ENCODE measurements around the gene ACOT11.

The ACOT11 gene

DNA sequence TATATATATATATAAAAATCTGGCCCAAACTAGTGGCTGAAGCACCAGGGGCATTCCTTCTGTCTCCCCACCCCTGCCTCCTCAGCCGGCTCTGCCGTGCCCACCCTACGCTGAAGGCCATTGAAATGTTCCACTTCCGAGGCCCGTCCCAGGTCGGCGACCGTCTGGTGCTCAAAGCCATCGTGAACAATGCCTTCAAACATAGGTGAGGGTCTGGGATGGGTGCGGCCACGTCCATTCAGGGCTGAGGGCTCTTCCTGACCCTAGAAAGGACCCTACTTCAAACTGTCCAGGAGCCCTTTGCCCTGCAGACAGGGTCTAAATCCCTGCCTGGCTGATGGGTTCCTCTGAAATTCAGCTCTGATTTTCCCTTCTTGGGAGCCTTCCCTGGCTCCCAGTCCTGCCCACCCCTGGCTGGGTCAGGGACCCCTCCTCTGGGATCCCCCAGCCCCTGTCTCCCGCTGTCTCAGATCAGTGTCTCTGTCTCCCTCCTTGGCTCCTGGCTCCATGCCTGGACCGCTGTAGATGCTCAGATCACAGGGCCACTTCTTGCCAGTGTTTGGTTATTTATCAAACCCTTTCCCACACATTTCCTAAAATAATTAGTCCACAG lies 51.3 kb downstream of the ACOT11 start:
- no peak overlapping the region for H3K4me3 Mint-ChIP-seq
- no peaks in the 10 kb centered on the region for H3K9me3 Mint-ChIP-seq
- DNase-seq (no peak), ATAC-seq (replicated peaks) (no peak)
- H3K27ac Mint-ChIP-seq = no peak overlapping the region
- H3K4me1 Mint-ChIP-seq = peaks cover 1 to 3% of the 10 kb centered on the region in 2 donors
- H3K36me3 Mint-ChIP-seq = no peaks in the 10 kb centered on the region
- no peaks in the 10 kb centered on the region for H3K27me3 Mint-ChIP-seq

DNA sequence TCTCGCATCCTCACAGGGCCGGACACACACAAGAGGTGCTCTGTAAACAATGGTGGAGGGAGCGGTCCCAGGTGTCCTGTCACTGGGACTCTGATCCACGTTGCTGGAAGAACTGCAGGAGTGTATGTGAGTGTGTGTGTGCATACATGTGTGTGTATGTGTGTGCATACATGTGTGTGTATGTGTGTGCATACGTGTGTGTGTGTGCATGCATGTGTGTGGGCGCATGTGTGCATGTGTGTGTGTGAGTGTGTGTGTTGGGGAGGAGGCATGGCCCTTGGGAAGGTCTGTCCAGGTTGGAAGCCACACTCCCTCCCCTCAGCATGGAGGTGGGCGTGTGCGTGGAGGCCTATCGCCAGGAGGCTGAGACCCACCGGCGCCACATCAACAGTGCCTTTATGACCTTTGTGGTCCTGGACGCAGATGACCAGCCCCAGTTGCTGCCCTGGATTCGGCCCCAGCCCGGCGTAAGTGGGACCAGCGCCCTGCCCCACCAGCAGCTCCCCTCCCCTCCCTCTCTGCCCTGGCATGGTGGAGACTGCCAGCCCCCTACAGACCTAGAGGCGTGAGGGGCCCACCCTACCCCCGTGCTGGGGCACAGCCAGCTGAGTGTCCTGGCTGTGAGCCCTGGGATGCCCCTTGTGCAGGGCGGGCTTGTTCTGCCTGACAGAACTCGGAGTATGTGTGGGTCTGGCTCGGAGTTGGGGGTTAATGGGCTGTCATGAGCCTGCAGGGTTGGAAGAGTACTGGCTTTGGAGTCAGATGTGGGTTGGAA lies 53.1 kb downstream of the ACOT11 start:
- DNase-seq (no peak), ATAC-seq (replicated peaks) (no peak)
- H3K27me3 Mint-ChIP-seq = no peaks in the 10 kb centered on the region
- no peak overlapping the region for H3K4me3 Mint-ChIP-seq
- H3K27ac Mint-ChIP-seq = no peak overlapping the region
- H3K36me3 Mint-ChIP-seq = no peaks in the 10 kb centered on the region
- H3K4me1 Mint-ChIP-seq = peaks cover 10% of the 10 kb centered on the region in 2 donors
- no peaks in the 10 kb centered on the region for H3K9me3 Mint-ChIP-seq

GRCh38 chr1:54601730-54602129 lies 53.7 kb downstream of the ACOT11 start:
- no peak for ATAC-seq (replicated peaks)
- Mint-ChIP-seq H3K27ac (no peak overlapping the region), H3K4me3 (no peak overlapping the region), H3K36me3 (no peaks in the 10 kb centered on the region), H3K27me3 (no peaks in the 10 kb centered on the region), H3K4me1 (peaks cover 10% of the 10 kb centered on the region in 2 donors), H3K9me3 (no peaks in the 10 kb centered on the region)
- DNase-seq = no peak

GRCh38 chr1:54602554-54602953 lies 54.5 kb downstream of the ACOT11 start:
- no peak overlapping the region for H3K27ac Mint-ChIP-seq

DNA sequence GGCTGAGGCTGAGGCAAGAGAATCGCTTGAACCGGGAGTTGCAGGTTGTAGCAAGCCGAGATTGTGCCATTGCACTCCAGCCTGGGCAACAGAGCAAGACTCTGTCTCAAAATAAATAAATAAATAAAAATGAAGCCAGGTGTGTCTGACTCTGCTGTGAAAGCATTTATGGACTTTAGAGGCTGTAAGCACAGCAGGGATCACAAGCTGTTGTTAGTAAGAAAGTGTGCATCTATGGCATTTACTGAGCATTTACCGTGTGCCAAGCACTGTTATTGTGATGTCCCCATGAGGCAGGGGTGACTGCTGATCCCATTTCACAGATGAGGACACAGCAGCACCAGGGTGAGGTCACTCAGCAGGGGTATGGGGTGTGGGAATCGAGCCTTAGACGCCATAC lies 55.2 kb downstream of the ACOT11 start:
- H3K36me3 Mint-ChIP-seq = no peaks in the 10 kb centered on the region
- H3K4me3 Mint-ChIP-seq = no peak overlapping the region

More at GRCh38 chr1:54602554-54602953, 54.5 kb downstream of the ACOT11 start:
- Mint-ChIP-seq H3K4me1 (peaks cover 10% of the 10 kb centered on the region in 2 donors), H3K36me3 (no peaks in the 10 kb centered on the region), H3K4me3 (no peak overlapping the region), H3K9me3 (no peaks in the 10 kb centered on the region), H3K27me3 (no peaks in the 10 kb centered on the region)
- DNase-seq = no peak
- no peak for ATAC-seq (replicated peaks)

DNA sequence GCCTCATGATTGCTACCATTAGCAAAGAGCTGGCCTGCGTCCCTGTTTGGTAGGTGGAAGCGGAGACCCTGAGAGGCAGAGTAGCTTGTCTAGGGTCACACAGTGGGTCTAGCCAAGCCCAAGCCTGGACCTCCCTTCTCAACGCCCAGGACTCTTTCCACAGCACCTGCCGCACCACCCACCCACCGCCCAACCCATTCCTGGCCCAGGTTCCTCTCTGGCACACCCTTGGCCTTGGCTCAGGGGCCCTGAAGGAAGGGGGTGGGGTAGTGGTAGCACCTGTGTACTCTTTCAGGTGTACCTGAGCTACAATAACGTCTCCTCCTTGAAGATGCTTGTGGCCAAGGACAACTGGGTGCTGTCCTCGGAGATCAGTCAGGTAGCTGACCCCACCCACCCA lies 56.0 kb downstream of the ACOT11 start:
- DNase-seq (no peak), ATAC-seq (replicated peaks) (no peak)
- H3K27me3 Mint-ChIP-seq = no peaks in the 10 kb centered on the region
- H3K9me3 Mint-ChIP-seq = no peaks in the 10 kb centered on the region
- no peaks in the 10 kb centered on the region for H3K36me3 Mint-ChIP-seq
- H3K4me3 Mint-ChIP-seq = no peak overlapping the region
- no peak overlapping the region for H3K27ac Mint-ChIP-seq
- H3K4me1 Mint-ChIP-seq = peaks cover 10% of the 10 kb centered on the region in 2 donors

More for the DNA sequence above, 55.2 kb downstream of the ACOT11 start:
- Mint-ChIP-seq H3K27ac (peak overlapping the region; percentile 31), H3K27me3 (no peaks in the 10 kb centered on the region), H3K4me1 (peaks cover 10% of the 10 kb centered on the region in 2 donors), H3K9me3 (no peaks in the 10 kb centered on the region)
- DNase-seq (no peak), ATAC-seq (replicated peaks) (no peak)

DNA sequence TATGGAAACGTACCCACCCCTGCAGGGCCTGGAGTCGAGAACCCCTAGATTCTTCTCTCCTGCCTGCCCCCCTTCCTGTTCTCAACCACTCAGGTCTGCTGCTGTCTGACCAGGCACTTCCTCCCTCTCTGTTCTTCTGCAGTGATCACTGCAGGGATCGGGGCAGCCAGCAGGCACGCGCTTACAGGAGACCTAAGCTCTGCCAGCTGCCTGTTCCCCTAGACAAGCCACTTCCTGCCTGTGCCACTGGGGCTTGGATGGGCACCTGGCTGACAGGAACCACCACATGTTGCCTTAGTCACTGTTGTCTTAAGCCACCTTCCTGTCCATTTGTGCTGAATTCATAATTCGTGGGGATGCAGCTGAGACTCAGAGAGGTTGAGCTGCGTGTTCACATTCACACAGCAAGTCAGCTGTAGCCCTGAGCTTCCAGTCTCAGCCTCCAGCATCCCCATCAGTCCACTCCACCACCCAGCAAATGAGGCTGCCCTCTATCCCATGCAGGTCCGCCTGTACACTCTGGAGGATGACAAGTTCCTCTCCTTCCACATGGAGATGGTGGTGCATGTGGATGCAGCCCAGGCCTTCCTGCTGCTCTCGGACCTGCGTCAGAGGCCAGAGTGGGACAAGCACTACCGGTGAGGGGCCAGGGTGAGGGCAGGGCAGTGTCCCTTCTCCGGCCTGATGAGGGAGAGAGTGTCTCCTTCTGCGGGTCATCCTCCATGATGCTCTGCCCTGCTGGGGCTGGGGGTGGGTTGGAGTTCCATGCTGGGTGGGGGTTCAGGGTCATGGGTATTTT lies 56.7 kb downstream of the ACOT11 start:
- H3K27me3 Mint-ChIP-seq = no peaks in the 10 kb centered on the region
- ATAC-seq (replicated peaks) = peak; percentile 54 to 72
- H3K4me3 Mint-ChIP-seq = no peak overlapping the region
- no peaks in the 10 kb centered on the region for H3K36me3 Mint-ChIP-seq
- no peaks in the 10 kb centered on the region for H3K9me3 Mint-ChIP-seq
- H3K27ac Mint-ChIP-seq = no peak overlapping the region
- DNase-seq = no peak
- peaks cover 10% of the 10 kb centered on the region in 2 donors for H3K4me1 Mint-ChIP-seq

- no peaks in the 10 kb centered on the region for H3K27me3 Mint-ChIP-seq
- H3K27ac Mint-ChIP-seq = no peak overlapping the region
- H3K4me3 Mint-ChIP-seq = no peak overlapping the region
- peaks cover 9 to 10% of the 10 kb centered on the region in 2 donors for H3K4me1 Mint-ChIP-seq
- ATAC-seq (replicated peaks) (no peak), DNase-seq (no peak)
- H3K9me3 Mint-ChIP-seq = no peaks in the 10 kb centered on the region
- H3K36me3 Mint-ChIP-seq = no peaks in the 10 kb centered on the region
These were observed 58.3 kb downstream of the ACOT11 start for GRCh38 chr1:54606096-54606989.

DNA sequence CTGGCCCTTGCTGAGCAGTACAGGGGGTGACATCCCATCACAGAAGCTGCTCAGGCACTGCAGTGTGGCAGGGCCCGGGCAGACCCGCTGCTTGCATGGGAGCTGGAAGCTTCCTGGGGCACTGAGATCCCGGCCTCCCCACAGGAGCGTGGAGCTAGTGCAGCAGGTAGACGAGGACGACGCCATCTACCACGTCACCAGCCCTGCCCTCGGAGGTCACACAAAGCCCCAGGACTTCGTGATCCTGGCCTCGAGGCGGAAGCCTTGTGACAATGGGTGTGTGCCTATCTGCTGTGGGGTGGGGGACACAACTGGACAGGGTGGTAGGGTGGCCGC lies 58.9 kb downstream of the ACOT11 start:
- Mint-ChIP-seq H3K9me3 (no peaks in the 10 kb centered on the region), H3K4me3 (no peak overlapping the region), H3K27me3 (no peaks in the 10 kb centered on the region), H3K4me1 (peaks cover 9 to 10% of the 10 kb centered on the region in 2 donors), H3K36me3 (no peaks in the 10 kb centered on the region), H3K27ac (no peak overlapping the region)
- ATAC-seq (replicated peaks) (no peak), DNase-seq (no peak)

DNA sequence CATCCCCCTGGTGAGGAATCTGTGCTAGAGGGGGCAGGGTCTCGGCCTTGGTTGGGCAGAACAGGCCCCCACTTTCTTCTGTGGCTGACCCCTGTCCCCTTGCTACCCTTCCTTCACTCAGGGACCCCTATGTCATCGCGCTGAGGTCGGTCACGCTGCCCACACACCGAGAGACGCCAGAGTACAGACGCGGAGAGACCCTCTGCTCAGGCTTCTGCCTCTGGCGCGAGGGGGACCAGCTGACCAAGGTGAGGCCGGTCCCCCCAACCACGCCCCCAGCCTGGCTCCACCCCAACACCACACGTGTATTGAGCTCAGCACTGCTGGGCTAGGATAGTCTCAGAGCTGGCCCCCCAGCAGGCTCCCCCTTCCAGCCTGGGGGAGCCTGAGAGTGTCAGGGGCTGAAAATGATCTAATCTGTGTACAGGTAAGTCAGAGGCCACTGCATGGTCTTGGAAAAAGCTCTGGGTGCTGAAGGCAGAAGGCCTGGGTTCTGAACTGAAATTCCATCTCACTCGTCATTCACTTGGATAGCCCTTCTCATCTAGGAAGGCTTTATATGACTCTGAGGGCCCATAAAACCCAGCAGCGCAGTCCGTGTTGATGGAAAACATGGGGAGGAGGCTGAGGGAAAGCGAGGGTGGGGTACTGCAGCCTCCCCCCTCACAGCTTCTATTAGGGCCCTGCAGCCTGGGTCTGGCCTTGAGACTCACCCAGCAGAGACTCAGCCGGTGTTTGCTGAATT lies 60.0 kb downstream of the ACOT11 start:
- Mint-ChIP-seq H3K9me3 (no peaks in the 10 kb centered on the region), H3K27ac (no peak overlapping the region), H3K36me3 (no peaks in the 10 kb centered on the region), H3K27me3 (no peaks in the 10 kb centered on the region), H3K4me1 (peaks cover 9 to 10% of the 10 kb centered on the region in 2 donors), H3K4me3 (no peak overlapping the region)
- no peak for ATAC-seq (replicated peaks)
- DNase-seq = no peak

GRCh38 chr1:54608566-54609230 lies 60.7 kb downstream of the ACOT11 start:
- H3K4me1 Mint-ChIP-seq = peaks cover 9 to 10% of the 10 kb centered on the region in 2 donors

GRCh38 chr1:54609301-54609921 lies 61.4 kb downstream of the ACOT11 start:
- peaks cover 7% of the 10 kb centered on the region in 2 donors for H3K4me1 Mint-ChIP-seq
- no peaks in the 10 kb centered on the region for H3K27me3 Mint-ChIP-seq
- H3K27ac Mint-ChIP-seq = no peak overlapping the region
- H3K9me3 Mint-ChIP-seq = no peaks in the 10 kb centered on the region
- no peak for ATAC-seq (replicated peaks)
- DNase-seq = no peak
- no peaks in the 10 kb centered on the region for H3K36me3 Mint-ChIP-seq
- H3K4me3 Mint-ChIP-seq = no peak overlapping the region

More at GRCh38 chr1:54608566-54609230, 60.7 kb downstream of the ACOT11 start:
- no peak for DNase-seq
- H3K4me3 Mint-ChIP-seq = no peak overlapping the region
- no peaks in the 10 kb centered on the region for H3K9me3 Mint-ChIP-seq
- no peak for ATAC-seq (replicated peaks)
- no peak overlapping the region for H3K27ac Mint-ChIP-seq
- H3K36me3 Mint-ChIP-seq = no peaks in the 10 kb centered on the region
- H3K27me3 Mint-ChIP-seq = no peaks in the 10 kb centered on the region

- Mint-ChIP-seq H3K36me3 (no peaks in the 10 kb centered on the region), H3K27ac (no peak overlapping the region), H3K4me1 (peaks cover under 1% of the 10 kb centered on the region in 2 donors), H3K9me3 (no peaks in the 10 kb centered on the region), H3K4me3 (no peak overlapping the region), H3K27me3 (no peaks in the 10 kb centered on the region)
- DNase-seq = no peak
- no peak for ATAC-seq (replicated peaks)
These were observed 62.0 kb downstream of the ACOT11 start for GRCh38 chr1:54610048-54610447.
